Stomach (tissue), 4 donors: ENCODE data around the gene BRF1.

Experiments used
- CTCF ChIP-seq, 7 experiments: fragments of 450-650 bp in 4 of 7; fragments of 200-600 bp in 3 of 7; sonication (generic) in 3 of 7; IDR thresholded peaks; one replicate each; pipeline ENCODE4 v1.5.1; 2016 to 2019; ENCODE audit warnings: antibody characterized with exemption in 7 of 7, control low read depth in 2 of 7, mild to moderate bottlenecking in 1 of 7
- EP300 ChIP-seq: sonication (generic); formaldehyde crosslinking; IDR thresholded peaks from one replicate; pipeline ENCODE4 v1.6.1; 2017; ENCODE audit warnings: antibody characterized with exemption
- POLR2A ChIP-seq, 4 donors: fragments of 450-650 bp; IDR thresholded peaks; one replicate each; pipeline ENCODE4 v1.6.1; 2016; ENCODE audit warnings: antibody characterized with exemption in 4 of 4, control low read depth in 2 of 4, mild to moderate bottlenecking in 1 of 4, moderate library complexity in 1 of 4
- POLR2AphosphoS5 ChIP-seq, 3 donors: sonication (generic); formaldehyde crosslinking; IDR thresholded peaks; one replicate each; pipeline ENCODE4 v1.6.1; 2016; ENCODE audit warnings: antibody characterized with exemption in 3 of 3

DNA sequence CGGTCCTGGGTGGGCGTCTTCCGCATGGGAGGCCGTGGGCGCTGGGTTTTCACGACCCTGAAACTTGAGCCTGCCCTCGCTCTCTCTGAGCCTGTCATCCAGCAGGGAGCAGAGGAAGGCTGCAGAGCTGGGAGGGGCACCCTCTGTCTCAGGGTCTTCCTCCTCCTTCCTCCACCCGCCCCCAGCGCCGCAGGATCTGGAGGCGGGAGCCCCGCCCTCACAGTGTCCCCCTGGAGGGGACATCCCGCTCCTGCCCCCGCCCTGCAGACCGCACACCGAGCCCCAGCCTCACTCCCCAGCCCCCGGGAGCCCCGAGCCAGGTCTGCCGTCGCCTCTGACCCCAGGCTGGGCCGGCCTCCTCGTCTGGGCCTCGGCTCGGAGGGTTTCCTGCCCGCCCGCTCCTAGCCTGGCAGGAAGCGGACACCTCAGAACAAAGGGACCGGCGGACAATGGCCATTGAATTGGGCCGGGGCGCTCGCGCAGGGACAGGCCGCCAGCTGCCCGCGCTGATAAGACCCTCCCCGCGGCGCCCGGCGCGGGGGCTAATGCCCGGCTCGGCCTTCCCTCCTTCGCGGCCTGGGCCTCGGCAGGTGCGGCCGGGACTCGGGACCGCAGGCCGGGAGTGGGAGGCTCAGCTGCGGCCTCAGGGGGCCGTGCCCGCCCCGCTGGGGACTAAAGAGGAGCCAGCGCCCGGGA is 104.4 kb downstream of the BRF1 start:
- TF ChIP-seq CTCF (IDR thresholded peaks at IDR 0.05), result no peak
- TF ChIP-seq POLR2A (IDR thresholded peaks at IDR 0.05), result no peak
- TF ChIP-seq POLR2AphosphoS5 (IDR thresholded peaks at IDR 0.05), result no peak
- TF ChIP-seq EP300, result no peak
